H9 (cell line): ENCODE data around the gene ABCE1. TPM values are rescaled to one million over a fixed set of nuclear protein-coding genes. Genes with fewer than 3 reads are reported as not detected.

ENCODE experiments used
- DNase-seq: peaks from one replicate; pipeline ENCODE4 v3.0.0-alpha.2; 2017
- H2AFZ ChIP-seq: one replicate; pipeline ENCODE4 v1.6.1; 2013; ENCODE audit warnings: mild to moderate bottlenecking, low read length, control low read depth, moderate library complexity
- H2AK5ac ChIP-seq: 2 replicates; pipeline ENCODE4 v1.6.1; 2013; ENCODE audit warnings: low read length, control low read depth, mixed read lengths; ENCODE audit not compliant: insufficient read length
- H2BK120ac ChIP-seq: one replicate; pipeline ENCODE4 v1.6.1; 2013; ENCODE audit warnings: low read depth, mild to moderate bottlenecking, low read length, control low read depth, inconsistent platforms; ENCODE audit not compliant: poor library complexity, severe bottlenecking
- H2BK12ac ChIP-seq: 2 replicates; pipeline ENCODE4 v1.6.1; 2013; ENCODE audit warnings: low read length, control low read depth, mixed read lengths, low read depth; ENCODE audit not compliant: insufficient read length
- H2BK15ac ChIP-seq: 2 replicates; pipeline ENCODE4 v1.6.1; 2013; ENCODE audit warnings: low read depth, low read length, control low read depth
- H2BK20ac ChIP-seq: one replicate; pipeline ENCODE4 v1.6.1; 2013; ENCODE audit warnings: low read depth, mild to moderate bottlenecking, low read length, control low read depth, inconsistent platforms; ENCODE audit not compliant: poor library complexity, severe bottlenecking
- H2BK5ac ChIP-seq: 2 replicates; pipeline ENCODE4 v1.6.1; 2013; ENCODE audit warnings: low read length, control low read depth, mixed read lengths; ENCODE audit not compliant: insufficient read length
- H3K14ac ChIP-seq: 2 replicates; pipeline ENCODE4 v1.6.1; 2013; ENCODE audit warnings: low read length, control low read depth; ENCODE audit not compliant: insufficient read depth
- H3K18ac ChIP-seq: 2 replicates; pipeline ENCODE4 v1.6.1; 2013; ENCODE audit warnings: low read depth, mild to moderate bottlenecking, mixed read lengths, low read length, control low read depth; ENCODE audit not compliant: insufficient read length
- H3K23ac ChIP-seq: 2 replicates; pipeline ENCODE4 v1.6.1; 2013; ENCODE audit warnings: low read length, control low read depth, mixed read lengths, low read depth; ENCODE audit not compliant: insufficient read length
- H3K23me2 ChIP-seq: 2 replicates; pipeline ENCODE4 v1.6.1; 2013; ENCODE audit warnings: low read depth, mild to moderate bottlenecking, mixed read lengths, low read length, control low read depth; ENCODE audit not compliant: insufficient read length, poor library complexity, severe bottlenecking
- H3K27ac ChIP-seq: 2 replicates; pipeline ENCODE4 v1.5.1; 2013; ENCODE audit warnings: low read length, control low read depth, mixed read lengths, low read depth; ENCODE audit not compliant: insufficient read length
- H3K27me3 ChIP-seq: 2 replicates; pipeline ENCODE4 v1.6.1; 2013; ENCODE audit warnings: low read length, control low read depth, inconsistent platforms; ENCODE audit not compliant: insufficient read depth
- H3K4ac ChIP-seq: 2 replicates; pipeline ENCODE4 v1.6.1; 2013; ENCODE audit warnings: low read depth, mild to moderate bottlenecking, control low read depth, inconsistent platforms, low read length, moderate library complexity
- H3K4me1 ChIP-seq: 2 replicates; pipeline ENCODE4 v1.6.1; 2013; ENCODE audit warnings: low read length, control low read depth, inconsistent platforms; ENCODE audit not compliant: insufficient read depth
- H3K4me2 ChIP-seq: 2 replicates; pipeline ENCODE4 v1.6.1; 2013; ENCODE audit warnings: low read length, control low read depth, mixed read lengths; ENCODE audit not compliant: insufficient read length, insufficient read depth
- H3K56ac ChIP-seq: 2 replicates; pipeline ENCODE4 v1.6.1; 2013; ENCODE audit warnings: low read depth, mild to moderate bottlenecking, mixed read lengths, low read length, control low read depth; ENCODE audit not compliant: insufficient read length
- H3K79me1 ChIP-seq: 2 replicates; pipeline ENCODE4 v1.6.1; 2013; ENCODE audit warnings: low read depth, mild to moderate bottlenecking, moderate library complexity, low read length, control low read depth, inconsistent platforms; ENCODE audit not compliant: insufficient read depth, poor library complexity, severe bottlenecking
- H3K79me2 ChIP-seq: 2 replicates; pipeline ENCODE4 v1.6.1; 2013; ENCODE audit warnings: low read length, control low read depth, inconsistent platforms; ENCODE audit not compliant: insufficient read depth
- H3K9ac ChIP-seq: 2 replicates; pipeline ENCODE4 v1.6.1; 2013; ENCODE audit warnings: low read length, control low read depth, mixed read lengths; ENCODE audit not compliant: insufficient read length; ENCODE audit errors: extremely low read depth
- H3K9me3 ChIP-seq: one replicate; pipeline ENCODE4 v1.6.1; 2013; ENCODE audit warnings: low read depth, low read length, inconsistent platforms; ENCODE audit not compliant: control insufficient read depth
- H3T11ph ChIP-seq: one replicate; pipeline ENCODE4 v1.6.1; 2013; ENCODE audit warnings: mild to moderate bottlenecking, low read length, control low read depth, inconsistent platforms
- H4K20me1 ChIP-seq: one replicate; pipeline ENCODE4 v1.6.1; 2013; ENCODE audit not compliant: control insufficient read depth, insufficient read length, insufficient read depth
- H4K5ac ChIP-seq: 2 replicates; pipeline ENCODE4 v1.6.1; 2013; ENCODE audit warnings: low read depth, mild to moderate bottlenecking, mixed read lengths, low read length, control low read depth; ENCODE audit not compliant: insufficient read length
- H4K8ac ChIP-seq: replicated peaks from 2 replicates; pipeline ENCODE4 v1.6.1; 2013; ENCODE audit warnings: low read length, control low read depth, mixed read lengths, low read depth; ENCODE audit not compliant: insufficient read length
- H4K91ac ChIP-seq: 2 replicates; pipeline ENCODE4 v1.6.1; 2013; ENCODE audit warnings: low read depth, mild to moderate bottlenecking, moderate library complexity, mixed read lengths, low read length, control low read depth; ENCODE audit not compliant: insufficient read length
- H3K27ac Mint-ChIP-seq, 3 experiments: 2 replicates in 2 of 3; 3 replicates in 1 of 3; pipeline ENCODE4 v1.8.0; 2020 to 2021; ENCODE audit warnings: mixed read lengths in 3 of 3, mild to moderate bottlenecking in 1 of 3, moderate library complexity in 1 of 3
- H3K27me3 Mint-ChIP-seq: 2 replicates; pipeline ENCODE4 v1.8.0; 2021; ENCODE audit warnings: low read depth, mild to moderate bottlenecking, moderate library complexity, mixed read lengths
- H3K36me3 Mint-ChIP-seq, 3 experiments: 2 replicates in 2 of 3; 3 replicates in 1 of 3; pipeline ENCODE4 v1.8.0; 2020 to 2021; ENCODE audit warnings: low read depth in 3 of 3, mixed read lengths in 3 of 3; ENCODE audit not compliant: insufficient read depth in 1 of 3
- H3K4me1 Mint-ChIP-seq, 2 experiments: 2 replicates each; pipeline ENCODE4 v1.8.0; 2020; ENCODE audit warnings: mixed read lengths in 2 of 2
- H3K4me3 Mint-ChIP-seq, 2 experiments: 2 replicates in 1 of 2; 3 replicates in 1 of 2; pipeline ENCODE4 v1.8.0; 2020 to 2021; ENCODE audit warnings: mild to moderate bottlenecking in 2 of 2, mixed read lengths in 2 of 2, moderate library complexity in 1 of 2
- H3K9me3 Mint-ChIP-seq, 2 experiments: 2 replicates in 1 of 2; 3 replicates in 1 of 2; pipeline ENCODE4 v1.8.0; 2020; ENCODE audit warnings: mild to moderate bottlenecking in 2 of 2, mixed read lengths in 2 of 2, moderate library complexity in 1 of 2
- WGBS: extraction: QIAGEN DNeasy Blood & Tissue Kit; methylation state at CpG from one replicate; pipeline ENCODE4 v1.1.7; 2013; ENCODE audit warnings: missing lambda C conversion rate, low lambda C conversion rate, mixed read lengths; ENCODE audit not compliant: insufficient read length; ENCODE audit errors: extremely low coverage; 5-methylcytosine and 5-hydroxymethylcytosine counted together
- total RNA-seq: library from RNA; stranded (reverse); gene quantifications from 2 replicates; pipeline ENCODE4 v1.2.1, GENCODE V29; 2021
- TF ChIP-seq, protein P1 (sequence below): fragments of 200-600 bp; sonication (generic); conservative IDR thresholded peaks from 3 replicates; pipeline ENCODE4 v1.8.0; 2021; ENCODE audit warnings: antibody characterized with exemption, mild to moderate bottlenecking

The ABCE1 gene
- total RNA-seq, 1 experiment from 2014 or later, result 112 TPM

DNA sequence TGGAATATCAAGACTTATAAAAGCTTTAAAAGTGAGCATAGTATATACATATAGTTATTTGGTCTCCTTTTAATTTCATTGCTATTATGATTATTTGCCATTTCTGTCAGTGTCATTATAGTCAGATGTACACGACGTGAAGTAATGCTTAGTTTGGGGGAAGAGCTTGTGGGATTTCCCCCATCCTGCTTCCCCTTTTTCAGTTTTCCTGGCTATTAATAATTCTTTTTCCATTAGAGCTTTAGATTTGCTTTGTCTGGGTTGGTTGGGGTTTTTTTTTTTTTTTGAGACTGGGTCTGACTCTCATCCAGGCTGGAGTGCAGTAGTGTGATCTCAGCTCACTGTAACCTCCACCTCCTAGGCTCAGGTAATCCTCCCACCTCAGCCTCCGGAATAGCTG is 5.4 kb downstream of the ABCE1 start:
- Histone ChIP-seq H3K27ac (no peak overlapping the region), H4K91ac (no peak overlapping the region), H2AK5ac (no peak overlapping the region), H3K56ac (no peak overlapping the region), H2BK5ac (no peak overlapping the region), H3K4me2 (no peak overlapping the region), H2BK20ac (no peak overlapping the region), H3K79me1 (no peaks in the 10 kb centered on the region), H2BK12ac (no peak overlapping the region), H2AFZ (no peak overlapping the region), H3K23me2 (peaks cover 5% of the 10 kb centered on the region), H3K4ac (no peak overlapping the region), H3K23ac (no peak overlapping the region), H4K5ac (no peak overlapping the region), H3K4me1 (no peaks in the 10 kb centered on the region), H2BK120ac (no peak overlapping the region), H3T11ph (no peak overlapping the region), H2BK15ac (no peak overlapping the region), H3K9me3 (no peaks in the 10 kb centered on the region), H3K14ac (no peak overlapping the region), H3K9ac (no peak overlapping the region), H3K27me3 (no peaks in the 10 kb centered on the region), H4K20me1 (no peaks in the 10 kb centered on the region), H3K79me2 (peaks cover 29% of the 10 kb centered on the region; the same call in 1 of the 2 replicates), H4K8ac (no peak overlapping the region), H3K18ac (no peak overlapping the region)
- H3K4me3 Mint-ChIP-seq, result no peak overlapping the region
- peaks cover 6 to 8% of the 10 kb centered on the region in 2 experiments for H3K4me1 Mint-ChIP-seq
- H3K27me3 Mint-ChIP-seq, result no peaks in the 10 kb centered on the region
- H3K36me3 Mint-ChIP-seq, result peaks cover 4 to 29% (median 18%) of the 10 kb centered on the region in 3 experiments; a peak in 6 of 7 replicates
- TF ChIP-seq, protein P1, sequence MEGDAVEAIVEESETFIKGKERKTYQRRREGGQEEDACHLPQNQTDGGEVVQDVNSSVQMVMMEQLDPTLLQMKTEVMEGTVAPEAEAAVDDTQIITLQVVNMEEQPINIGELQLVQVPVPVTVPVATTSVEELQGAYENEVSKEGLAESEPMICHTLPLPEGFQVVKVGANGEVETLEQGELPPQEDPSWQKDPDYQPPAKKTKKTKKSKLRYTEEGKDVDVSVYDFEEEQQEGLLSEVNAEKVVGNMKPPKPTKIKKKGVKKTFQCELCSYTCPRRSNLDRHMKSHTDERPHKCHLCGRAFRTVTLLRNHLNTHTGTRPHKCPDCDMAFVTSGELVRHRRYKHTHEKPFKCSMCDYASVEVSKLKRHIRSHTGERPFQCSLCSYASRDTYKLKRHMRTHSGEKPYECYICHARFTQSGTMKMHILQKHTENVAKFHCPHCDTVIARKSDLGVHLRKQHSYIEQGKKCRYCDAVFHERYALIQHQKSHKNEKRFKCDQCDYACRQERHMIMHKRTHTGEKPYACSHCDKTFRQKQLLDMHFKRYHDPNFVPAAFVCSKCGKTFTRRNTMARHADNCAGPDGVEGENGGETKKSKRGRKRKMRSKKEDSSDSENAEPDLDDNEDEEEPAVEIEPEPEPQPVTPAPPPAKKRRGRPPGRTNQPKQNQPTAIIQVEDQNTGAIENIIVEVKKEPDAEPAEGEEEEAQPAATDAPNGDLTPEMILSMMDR, result no peak
- WGBS, result no CpG with 5 or more reads among the region's 3 CpGs
- H3K9me3 Mint-ChIP-seq, result no peaks in the 10 kb centered on the region
- no peak overlapping the region for H3K27ac Mint-ChIP-seq
- no peak for DNase-seq
